Cardiac fibroblast (primary cell): ENCODE measurements around the gene GNRH2.

Experiments
- DNase-seq, 2 donors: peaks; one replicate each; pipeline versions ENCODE4 v3.0.0 to v3.0.0-alpha.2; 2010; ENCODE audit warnings: low read depth in 2 of 2
- H3K4me3 ChIP-seq, 2 donors: replicated peaks in 1 of 2; 1 replicate in 1 of 2; 2 replicates in 1 of 2; pipeline ENCODE4 v1.5.1; 2011; ENCODE audit warnings: low read depth in 2 of 2, low read length in 2 of 2, mild to moderate bottlenecking in 2 of 2, moderate library complexity in 1 of 2
- CTCF ChIP-seq: IDR thresholded peaks from one replicate; pipeline ENCODE4 v1.5.1; 2011; ENCODE audit warnings: low read depth, mild to moderate bottlenecking, low read length, inconsistent platforms

GNRH2 gene

GRCh38 chr20:3041854-3042409 lies 1.5 kb upstream of the GNRH2 start:
- H3K4me3 ChIP-seq: no peak overlapping the region
- DNase-seq: peak in 1 of 2 donors; percentile 43
- TF ChIP-seq CTCF: no peak

- no peak for DNase-seq
- TF ChIP-seq CTCF: no peak
These were observed 797 bp upstream of the GNRH2 start for GRCh38 chr20:3042625-3043024.

GRCh38 chr20:3044336-3044965 lies 1.0 kb downstream of the GNRH2 start:
- no peak overlapping the region for H3K4me3 ChIP-seq
- DNase-seq: no peak
- TF ChIP-seq CTCF: no peak

More at GRCh38 chr20:3042625-3043024, 797 bp upstream of the GNRH2 start:
- no peak overlapping the region for H3K4me3 ChIP-seq

DNA sequence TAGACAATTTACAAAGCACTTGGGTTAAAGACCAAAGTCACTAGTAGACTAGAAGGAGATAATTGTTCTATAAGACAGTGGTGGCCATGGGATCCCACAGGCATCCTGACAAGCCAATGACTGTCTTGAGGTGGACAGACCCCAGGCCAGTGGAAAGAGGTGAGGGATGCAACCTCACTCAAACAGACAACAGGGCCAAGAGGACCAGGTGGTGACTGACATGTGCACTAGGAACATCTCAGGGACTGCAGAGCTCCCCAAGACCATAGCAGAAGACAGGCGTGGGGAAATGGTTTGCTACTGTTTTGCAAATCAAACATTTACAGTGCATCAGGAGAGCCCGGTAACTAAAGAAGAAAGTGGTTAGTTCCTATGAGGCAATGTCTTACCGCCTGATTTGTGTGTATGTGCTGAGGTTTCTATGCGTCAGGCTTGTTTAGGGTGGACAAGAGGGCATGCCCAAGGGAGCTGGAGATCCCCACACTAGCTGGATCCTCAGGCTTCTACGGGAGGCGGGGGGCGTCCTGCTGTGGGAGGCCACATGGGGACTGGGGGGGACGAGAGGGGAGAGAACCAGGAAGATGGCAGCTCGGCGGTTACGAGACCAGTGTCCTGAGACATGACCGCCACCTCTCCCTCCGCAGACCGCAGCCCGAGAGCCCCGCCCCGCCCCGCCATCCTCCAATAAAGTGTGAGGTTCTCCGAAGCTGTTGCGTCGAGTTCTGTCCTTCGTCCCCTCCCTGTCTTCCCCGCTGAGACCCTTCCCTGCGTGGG lies 1.8 kb downstream of the GNRH2 start:
- no peak for TF ChIP-seq CTCF
- DNase-seq: peak; percentile 72 to 84
- H3K4me3 ChIP-seq: peak overlapping the region; percentile 82 to 90

GRCh38 chr20:3045816-3046676 lies 2.6 kb downstream of the GNRH2 start, which contains the start of gene MRPS26:
MRPS26 (plus strand) TSS chr20:3046052; CDS start chr20:3046069, 17 bp downstream.
- peak; percentile 84 to 88 for DNase-seq
- H3K4me3 ChIP-seq: peak within 1 kb of the TSS; percentile 82 to 90
- TF ChIP-seq CTCF: no peak

GRCh38 chr20:3046677-3047462 lies 3.4 kb downstream of the GNRH2 start:
- DNase-seq: peak in 1 of 2 donors; percentile 23
- no peak for TF ChIP-seq CTCF
- H3K4me3 ChIP-seq: peak overlapping the region; percentile 82 to 90
